ENCODE measurements around the gene SCN10A. TPM values are rescaled to one million over a fixed set of nuclear protein-coding genes. Genes with fewer than 3 reads are reported as not detected.

SCN10A gene
- total RNA-seq, 1 donor from 2014 or later: not detected

- DNase-seq (ENCODE audit: low spot score, unreplicated experiment): no peak
- Mint-ChIP-seq H3K9me3 (ENCODE audit: low read depth) (no peaks in the 10 kb centered on the region), H3K4me1 (ENCODE audit: low read depth) (no peaks in the 10 kb centered on the region), H3K36me3 (ENCODE audit: insufficient read depth) (no peaks in the 10 kb centered on the region), H3K27ac (no peak overlapping the region), H3K4me3 (ENCODE audit: low read depth) (no peak overlapping the region), H3K27me3 (peaks cover 26% of the 10 kb centered on the region)
- no peak for TF ChIP-seq CTCF (IDR thresholded peaks at IDR 0.05; ENCODE audit: unreplicated experiment)
Observed at GRCh38 chr3:38829404-38829803, 13.4 kb upstream of the SCN10A start.

GRCh38 chr3:38828681-38829080 lies 12.7 kb upstream of the SCN10A start:
- no peaks in the 10 kb centered on the region for H3K4me1 Mint-ChIP-seq (ENCODE audit: low read depth)
- H3K9me3 Mint-ChIP-seq (ENCODE audit: low read depth): no peaks in the 10 kb centered on the region
- TF ChIP-seq CTCF (IDR thresholded peaks at IDR 0.05; ENCODE audit: unreplicated experiment): no peak
- no peaks in the 10 kb centered on the region for H3K36me3 Mint-ChIP-seq (ENCODE audit: insufficient read depth)
- no peak for DNase-seq (ENCODE audit: low spot score, unreplicated experiment)
- H3K4me3 Mint-ChIP-seq (ENCODE audit: low read depth): no peak overlapping the region
- H3K27me3 Mint-ChIP-seq: peaks cover 31% of the 10 kb centered on the region
- no peak overlapping the region for H3K27ac Mint-ChIP-seq

GRCh38 chr3:38827791-38828190 lies 11.8 kb upstream of the SCN10A start:
- Mint-ChIP-seq H3K27ac (no peak overlapping the region), H3K4me1 (ENCODE audit: low read depth) (no peaks in the 10 kb centered on the region), H3K27me3 (peaks cover 32% of the 10 kb centered on the region), H3K36me3 (ENCODE audit: insufficient read depth) (no peaks in the 10 kb centered on the region), H3K4me3 (ENCODE audit: low read depth) (no peak overlapping the region), H3K9me3 (ENCODE audit: low read depth) (no peaks in the 10 kb centered on the region)
- DNase-seq (ENCODE audit: low spot score, unreplicated experiment): no peak
- TF ChIP-seq CTCF (IDR thresholded peaks at IDR 0.05; ENCODE audit: unreplicated experiment): no peak

GRCh38 chr3:38826001-38826400 lies 10.0 kb upstream of the SCN10A start:
- no peak overlapping the region for H3K4me3 Mint-ChIP-seq (ENCODE audit: low read depth)
- no peaks in the 10 kb centered on the region for H3K4me1 Mint-ChIP-seq (ENCODE audit: low read depth)
- DNase-seq (ENCODE audit: low spot score, unreplicated experiment): no peak
- peaks cover 45% of the 10 kb centered on the region for H3K27me3 Mint-ChIP-seq
- no peaks in the 10 kb centered on the region for H3K9me3 Mint-ChIP-seq (ENCODE audit: low read depth)
- TF ChIP-seq CTCF (IDR thresholded peaks at IDR 0.05; ENCODE audit: unreplicated experiment): no peak
- H3K36me3 Mint-ChIP-seq (ENCODE audit: insufficient read depth): no peaks in the 10 kb centered on the region
- H3K27ac Mint-ChIP-seq: no peak overlapping the region

GRCh38 chr3:38824349-38824748 lies 8.3 kb upstream of the SCN10A start:
- H3K27me3 Mint-ChIP-seq: peaks cover 49% of the 10 kb centered on the region

More at GRCh38 chr3:38824349-38824748, 8.3 kb upstream of the SCN10A start:
- Mint-ChIP-seq H3K4me1 (ENCODE audit: low read depth) (no peaks in the 10 kb centered on the region), H3K27ac (no peak overlapping the region), H3K9me3 (ENCODE audit: low read depth) (no peaks in the 10 kb centered on the region), H3K4me3 (ENCODE audit: low read depth) (no peak overlapping the region), H3K36me3 (ENCODE audit: insufficient read depth) (no peaks in the 10 kb centered on the region)
- DNase-seq (ENCODE audit: low spot score, unreplicated experiment): no peak
- no peak for TF ChIP-seq CTCF (IDR thresholded peaks at IDR 0.05; ENCODE audit: unreplicated experiment)

Data from progenitor cell of endocrine pancreas (in vitro differentiated cells).